NCI-H1694 treated with DMSO at 0.1 percent for 48 hours (cell line): ENCODE measurements around the gene FOXQ1.

ENCODE experiments used
- DNase-seq: peaks from one replicate; lab custom pipeline; 2025; lab: John Stamatoyannopoulos, UW

FOXQ1 gene

GRCh38 chr6:1311400-1312202, at the start of gene FOXQ1:
Gene FOXQ1, plus strand, starts transcription at chr6:1312098. Its CDS starts 607 bp downstream, at chr6:1312705.
- no peak for DNase-seq

DNA sequence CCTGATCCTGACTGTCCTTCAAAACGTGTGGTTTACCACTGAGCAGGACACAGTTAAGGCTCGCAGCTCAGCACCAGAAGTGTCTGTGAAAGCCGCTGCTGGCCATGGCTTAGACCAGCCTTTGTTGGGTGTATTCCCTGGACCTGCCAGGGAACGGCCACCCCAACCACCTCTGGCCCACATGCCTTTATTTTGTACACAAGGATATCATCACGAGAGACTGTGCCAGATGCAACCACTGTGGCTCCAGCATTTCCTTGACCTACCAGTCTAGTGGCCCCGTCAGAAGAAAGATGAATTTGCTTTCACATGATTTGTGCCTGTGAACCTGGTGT, 49.2 kb upstream of the FOXQ1 start:
- DNase-seq = no peak

DNA sequence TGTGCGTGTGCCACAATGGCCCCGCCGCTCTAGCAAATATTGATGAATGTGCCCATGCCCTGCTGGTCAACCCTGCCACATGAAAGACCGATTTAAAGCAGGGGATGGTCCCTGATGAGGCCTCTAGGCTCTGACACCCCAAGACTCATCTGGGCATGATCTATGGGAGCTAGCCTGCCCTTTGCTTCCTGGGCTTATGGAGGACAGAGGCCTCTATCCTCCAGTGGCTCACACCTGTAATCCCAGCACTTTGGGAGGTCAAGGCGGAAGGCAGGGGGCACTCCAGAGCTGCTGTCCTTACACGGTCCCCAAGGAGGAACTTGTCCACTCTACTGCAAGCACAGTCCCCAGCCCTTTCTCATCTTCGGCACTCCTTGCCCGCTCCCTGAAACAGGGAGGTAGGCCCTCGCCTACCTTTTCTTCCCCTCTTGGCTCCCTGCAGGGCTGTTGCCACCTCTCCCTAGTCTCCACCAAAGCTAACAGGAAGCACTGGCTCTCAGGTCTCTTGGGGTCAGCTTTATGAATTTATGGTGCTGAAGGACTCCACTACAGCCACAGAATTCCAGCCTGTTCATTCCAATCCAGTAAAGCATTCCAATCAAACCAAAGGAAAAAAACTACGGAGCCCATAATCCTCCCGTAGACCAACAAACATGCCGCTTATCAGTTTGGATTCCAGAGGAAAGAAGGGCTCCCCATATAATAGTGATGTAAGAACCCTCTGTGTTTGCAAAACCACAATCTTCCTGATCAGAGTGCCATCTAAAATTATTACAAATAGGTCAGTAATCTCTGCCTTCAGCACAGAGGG, 48.7 kb upstream of the FOXQ1 start:
- DNase-seq = no peak

DNA sequence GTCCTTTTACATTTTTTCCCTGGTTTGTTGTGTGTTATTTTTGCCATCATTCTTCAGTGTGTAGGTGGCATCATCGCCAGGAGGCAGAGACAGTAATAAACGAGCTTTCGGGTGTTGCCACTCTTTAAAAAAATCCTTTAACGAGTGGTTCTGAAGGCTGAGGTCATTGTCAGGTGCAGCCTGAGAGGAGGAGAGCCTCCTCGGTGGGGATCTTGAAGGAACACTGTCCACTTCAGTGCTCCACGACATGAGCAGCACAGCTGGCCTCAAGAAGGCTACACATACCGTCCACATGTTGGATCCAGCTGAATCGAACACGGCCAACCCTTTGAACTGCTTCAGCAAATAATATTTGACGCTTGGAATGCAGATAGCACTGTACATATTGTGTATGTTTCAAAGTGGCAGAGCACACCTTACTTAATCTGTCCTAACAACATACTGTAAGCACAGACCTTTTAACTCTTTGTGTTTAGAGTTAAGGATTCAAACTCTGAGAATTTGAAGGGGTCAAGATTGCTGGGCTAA, 48.0 kb upstream of the FOXQ1 start:
- no peak for DNase-seq

- DNase-seq = no peak
Measured at GRCh38 chr6:1264619-1265445, 47.1 kb upstream of the FOXQ1 start.

DNA sequence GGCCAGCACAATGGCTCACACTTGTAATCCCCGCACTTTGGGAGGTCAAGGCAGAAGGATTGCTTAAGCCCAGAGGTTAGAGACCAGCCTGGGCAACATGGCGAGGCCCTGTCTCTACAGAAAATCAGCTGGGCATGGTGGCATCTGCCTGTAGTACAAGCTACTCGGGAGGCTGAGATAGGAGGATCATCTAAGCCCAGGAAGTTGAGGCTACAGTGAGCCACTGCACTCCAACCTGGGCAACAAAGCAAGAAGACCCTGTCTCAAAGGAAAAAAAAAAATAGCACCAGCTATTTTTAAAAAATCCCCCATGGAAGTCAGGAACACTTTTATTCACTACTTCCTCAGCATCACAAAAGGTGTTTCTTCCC, 45.2 kb upstream of the FOXQ1 start:
- DNase-seq = no peak

DNA sequence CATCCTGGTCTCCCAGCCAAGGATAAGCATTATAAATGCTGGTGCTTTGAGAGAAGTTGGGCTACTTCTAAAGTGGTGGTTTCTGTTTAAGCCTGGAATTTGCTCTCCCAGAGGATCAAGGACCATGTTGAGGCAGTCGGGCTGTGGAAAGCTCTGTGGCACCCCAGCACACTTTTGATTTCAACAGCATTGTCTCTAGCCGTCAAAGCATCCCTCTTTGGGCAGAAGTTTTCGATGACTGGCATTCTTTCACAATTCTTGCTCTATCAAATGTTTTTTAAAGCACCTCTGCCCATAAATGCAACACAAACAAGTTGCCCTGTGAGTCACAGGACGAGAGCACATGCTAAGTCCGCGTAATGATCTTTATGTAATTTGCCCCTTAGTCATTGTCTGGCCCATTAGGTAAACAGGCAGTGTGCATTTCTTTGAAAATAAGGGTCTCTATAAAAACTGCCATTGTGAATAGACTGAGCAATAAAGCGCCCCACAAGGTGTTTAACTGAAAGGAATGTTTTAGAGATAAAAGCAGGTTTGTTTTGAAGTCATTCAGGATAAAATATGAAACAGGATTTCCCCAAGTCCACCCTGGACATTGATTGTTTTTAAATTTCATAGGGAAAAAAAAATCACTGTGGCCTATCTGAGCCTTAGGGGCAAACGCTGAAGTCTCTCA, 44.7 kb upstream of the FOXQ1 start:
- no peak for DNase-seq

- no peak for DNase-seq
Measured at GRCh38 chr6:1267790-1268762, 43.8 kb upstream of the FOXQ1 start.

DNA sequence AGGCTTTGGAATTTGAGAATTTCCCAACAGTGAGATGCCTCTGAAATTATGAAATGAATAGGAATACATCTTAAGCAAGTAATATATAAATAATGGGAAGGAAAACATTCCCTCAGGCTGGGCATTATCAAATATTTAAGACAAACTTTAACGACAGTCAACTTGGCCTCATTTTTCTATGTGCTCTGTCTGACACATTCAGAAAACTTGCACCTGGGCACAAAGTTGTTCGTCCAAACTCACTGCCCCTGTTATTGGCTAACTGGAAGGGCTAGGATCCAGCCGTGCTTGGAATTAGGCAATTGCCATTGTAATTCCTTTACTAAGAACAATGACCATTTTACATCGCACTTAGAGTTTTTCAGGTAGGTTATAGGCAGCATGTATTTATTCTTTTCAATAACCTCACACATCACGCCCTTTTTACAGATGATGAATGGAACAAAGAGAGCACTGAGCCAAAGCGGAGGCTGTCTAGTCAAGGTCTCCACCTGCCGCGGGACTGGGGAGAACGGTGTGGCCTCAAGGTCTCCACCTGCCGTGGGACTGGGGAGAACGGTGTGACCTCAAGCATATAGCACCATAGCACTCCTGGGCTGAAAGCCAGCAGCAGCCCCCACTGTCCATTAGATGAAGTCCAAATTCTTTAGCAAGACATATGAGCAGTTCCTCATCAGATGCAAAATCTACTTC, 40.7 kb upstream of the FOXQ1 start:
- no peak for DNase-seq

GRCh38 chr6:1278061-1278720, 33.7 kb upstream of the FOXQ1 start:
- DNase-seq = no peak

GRCh38 chr6:1279065-1279464, 32.8 kb upstream of the FOXQ1 start:
- DNase-seq = no peak

- no peak for DNase-seq
Measured at GRCh38 chr6:1280666-1281300, 31.1 kb upstream of the FOXQ1 start.

DNA sequence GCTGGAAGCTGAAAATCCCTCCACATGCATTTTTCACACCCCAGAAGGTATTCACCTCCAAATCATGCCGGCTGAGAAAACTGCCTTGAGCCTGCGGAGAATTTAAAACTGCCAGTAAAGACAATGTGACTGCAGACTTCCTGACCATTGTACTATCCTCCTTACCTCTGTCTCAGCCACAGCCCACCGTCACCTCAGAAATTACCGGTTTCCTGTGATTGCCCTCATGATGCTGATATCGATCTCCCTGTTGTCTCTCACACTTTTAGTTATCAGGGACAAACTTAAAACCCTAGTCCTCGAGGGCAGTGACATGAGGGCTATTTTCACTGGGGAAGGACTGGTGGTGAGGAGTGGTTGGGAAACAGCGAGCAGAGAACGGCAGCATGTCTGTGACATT, 30.2 kb upstream of the FOXQ1 start:
- DNase-seq = no peak

DNA sequence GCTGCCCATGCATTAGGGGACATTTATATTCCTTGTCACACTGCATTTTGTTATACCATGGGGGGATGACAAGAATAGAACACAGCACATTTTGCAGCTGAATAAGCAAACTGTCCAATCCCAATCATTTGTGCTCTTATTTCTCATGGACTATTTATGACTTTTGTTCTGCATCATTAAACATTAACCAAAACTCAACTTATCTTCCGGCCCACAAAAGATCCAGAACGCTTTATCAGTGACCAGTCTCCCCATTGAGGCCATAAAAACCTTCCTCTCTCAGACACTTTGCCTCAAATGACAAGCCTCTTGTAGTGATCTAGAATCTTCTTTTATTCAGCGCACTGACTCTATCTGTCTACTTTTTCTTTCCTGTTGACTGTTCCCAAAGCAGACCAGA, 28.4 kb upstream of the FOXQ1 start:
- DNase-seq = no peak

- DNase-seq = no peak
Measured at GRCh38 chr6:1285556-1285955, 26.3 kb upstream of the FOXQ1 start.

DNA sequence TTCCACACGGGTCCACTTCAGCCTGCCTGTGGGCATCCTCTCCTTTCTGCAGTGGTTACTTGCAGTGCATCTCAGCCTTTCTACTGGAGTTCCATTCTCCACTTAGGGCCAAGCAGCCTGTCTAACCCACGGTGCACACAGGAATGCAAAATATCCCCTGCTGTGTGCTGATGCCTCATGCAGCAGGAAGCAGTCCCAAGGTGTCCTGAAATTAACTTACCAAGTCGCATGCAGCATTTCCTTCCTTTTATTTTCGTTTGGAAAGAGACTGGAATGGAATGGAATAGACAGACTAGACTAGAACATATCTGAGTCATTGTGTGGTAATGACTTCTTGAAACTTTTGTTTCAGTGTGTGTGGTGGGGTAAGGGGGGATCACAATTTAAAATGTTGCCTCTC, 25.9 kb upstream of the FOXQ1 start:
- no peak for DNase-seq

- DNase-seq = no peak
Measured at GRCh38 chr6:1287103-1287591, 24.8 kb upstream of the FOXQ1 start.

- DNase-seq = no peak
Measured at GRCh38 chr6:1290086-1290485, 21.8 kb upstream of the FOXQ1 start.

DNA sequence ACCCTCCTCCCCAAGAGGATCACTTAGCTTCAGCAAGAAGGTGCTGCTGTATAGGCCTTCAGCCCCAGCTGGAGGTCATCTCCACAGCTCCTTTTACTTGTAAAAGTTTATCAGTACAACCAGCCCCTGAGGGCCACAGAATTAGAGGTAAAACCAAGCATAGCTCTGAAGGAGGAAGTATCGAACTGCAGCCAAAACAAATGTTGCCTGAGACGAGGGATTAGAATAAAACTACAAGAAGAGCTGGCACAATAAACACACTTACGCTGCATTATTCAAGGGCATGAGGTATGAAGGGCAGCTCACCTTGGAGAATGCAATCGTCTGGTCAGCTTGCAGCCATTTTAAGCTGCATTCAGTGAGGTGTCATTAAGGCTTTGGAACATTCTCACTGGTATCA, 21.1 kb upstream of the FOXQ1 start:
- DNase-seq = no peak
